Measurements from ENCODE around the gene ACOT6.

The ACOT6 gene

DNA sequence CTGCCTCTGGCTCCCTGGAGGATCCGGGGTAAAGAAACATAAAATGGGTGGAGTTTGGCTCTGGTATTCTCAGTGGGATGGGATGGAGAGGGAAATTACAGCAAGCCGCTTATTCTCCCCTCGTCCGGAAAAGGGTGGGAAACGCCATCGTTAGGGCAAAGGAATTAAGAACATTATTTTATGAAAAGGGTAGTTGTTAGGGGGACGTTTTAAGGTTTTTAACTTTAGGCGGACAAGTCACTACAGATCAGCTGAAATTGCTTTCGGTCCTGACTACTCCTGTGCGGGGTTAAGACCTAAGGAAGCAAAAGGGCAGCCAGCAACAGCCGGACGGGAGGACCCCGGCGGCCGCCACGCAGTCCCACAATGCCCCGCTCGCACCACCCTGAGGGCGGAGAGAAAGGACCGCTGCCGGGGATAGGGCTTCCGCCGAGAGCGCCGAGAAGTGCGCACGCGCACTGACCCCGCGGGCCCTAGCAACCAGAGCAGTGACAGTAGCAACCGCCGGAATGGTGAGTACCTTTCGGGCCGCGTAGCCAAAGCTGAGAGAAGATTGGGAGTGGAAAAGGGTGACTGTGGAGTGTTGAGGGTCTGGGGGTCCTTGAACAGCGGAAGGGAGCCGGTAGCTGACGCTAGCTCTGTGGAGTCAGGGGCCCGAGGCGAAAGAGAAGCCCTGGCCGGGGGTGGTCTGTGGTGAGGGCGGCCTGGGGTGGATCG, 32.4 kb downstream of the ACOT6 start, which contains the start of gene DNAL1 (continued):
- TF ChIP-seq, protein P1, sequence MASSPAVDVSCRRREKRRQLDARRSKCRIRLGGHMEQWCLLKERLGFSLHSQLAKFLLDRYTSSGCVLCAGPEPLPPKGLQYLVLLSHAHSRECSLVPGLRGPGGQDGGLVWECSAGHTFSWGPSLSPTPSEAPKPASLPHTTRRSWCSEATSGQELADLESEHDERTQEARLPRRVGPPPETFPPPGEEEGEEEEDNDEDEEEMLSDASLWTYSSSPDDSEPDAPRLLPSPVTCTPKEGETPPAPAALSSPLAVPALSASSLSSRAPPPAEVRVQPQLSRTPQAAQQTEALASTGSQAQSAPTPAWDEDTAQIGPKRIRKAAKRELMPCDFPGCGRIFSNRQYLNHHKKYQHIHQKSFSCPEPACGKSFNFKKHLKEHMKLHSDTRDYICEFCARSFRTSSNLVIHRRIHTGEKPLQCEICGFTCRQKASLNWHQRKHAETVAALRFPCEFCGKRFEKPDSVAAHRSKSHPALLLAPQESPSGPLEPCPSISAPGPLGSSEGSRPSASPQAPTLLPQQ (tag by site-specific recombination; IDR thresholded peaks at IDR 0.05), result peak; percentile 44; the same call in 1 of the 2 replicates
- TF ChIP-seq MEIS1 (CRISPR knock-in tag; IDR thresholded peaks at IDR 0.05; ENCODE audit: borderline replicate concordance) (no peak), GLIS1 (tag by site-specific recombination; IDR thresholded peaks at IDR 0.05) (peak; percentile 30; the same call in 1 of the 2 replicates), ZNF558 (tag by site-specific recombination; IDR thresholded peaks at IDR 0.05) (no peak), ZNF341 (tag by site-specific recombination; IDR thresholded peaks at IDR 0.05; ENCODE audit: low read depth) (peak; percentile 97), ZNF660 (tag by site-specific recombination; IDR thresholded peaks at IDR 0.05) (0 out of 2 replicates have a peak, but pooled peaks have one; percentile 45), ZSCAN16 (tag by site-specific recombination; IDR thresholded peaks at IDR 0.05) (no peak), SCRT2 (tag by site-specific recombination; IDR thresholded peaks at IDR 0.05) (peak; percentile 76), YY1 (tag by site-specific recombination; IDR thresholded peaks at IDR 0.05) (peak; percentile 32; the same call in 1 of the 2 replicates), SETDB1 (IDR thresholded peaks at IDR 0.05; ENCODE audit: insufficient read length, low read length) (no peak), ZBTB20 (tag by site-specific recombination; IDR thresholded peaks at IDR 0.05) (peak; percentile 49; the same call in 1 of the 2 replicates), ZNF76 (tag by site-specific recombination; IDR thresholded peaks at IDR 0.05; ENCODE audit: borderline replicate concordance, low read depth) (peak; percentile 80), PRDM1 (tag by site-specific recombination; IDR thresholded peaks at IDR 0.05) (no peak), ZNF169 (tag by site-specific recombination; IDR thresholded peaks at IDR 0.05) (no peak), ZSCAN30 (tag by site-specific recombination; IDR thresholded peaks at IDR 0.05) (peak; percentile 29; the same call in 1 of the 2 replicates), WT1 (tag by site-specific recombination; IDR thresholded peaks at IDR 0.05) (no peak), ZNF394 (tag by site-specific recombination; IDR thresholded peaks at IDR 0.05; ENCODE audit: borderline replicate concordance) (peak; percentile 37; the same call in 1 of the 2 replicates), KLF8 (tag by site-specific recombination; IDR thresholded peaks at IDR 0.05) (peak; percentile 59; the same call in 1 of the 2 replicates), GLIS2 (tag by site-specific recombination; IDR thresholded peaks at IDR 0.05) (0 out of 2 replicates have a peak, but pooled peaks have one; percentile 14), YY2 (tag by site-specific recombination; IDR thresholded peaks at IDR 0.05) (peak; percentile 11; the same call in 1 of the 2 replicates), ZNF561 (tag by site-specific recombination; IDR thresholded peaks at IDR 0.05; ENCODE audit: borderline replicate concordance) (peak; percentile 45; the same call in 1 of the 2 replicates), ZBTB17 (tag by site-specific recombination; IDR thresholded peaks at IDR 0.05) (peak; percentile 91), OSR2 (tag by site-specific recombination; IDR thresholded peaks at IDR 0.05) (0 out of 2 replicates have a peak, but pooled peaks have one; percentile 6), ZNF501 (tag by site-specific recombination; IDR thresholded peaks at IDR 0.05) (0 out of 2 replicates have a peak, but pooled peaks have one; percentile 26), ZBTB7A (tag by site-specific recombination; IDR thresholded peaks at IDR 0.05; ENCODE audit: low read depth) (no peak), ZNF335 (tag by site-specific recombination; conservative IDR thresholded peaks at IDR 0.05) (peak; percentile 94), ZEB2 (tag by site-specific recombination; IDR thresholded peaks at IDR 0.05) (peak; percentile 38; the same call in 1 of the 2 replicates)
- TF ChIP-seq, protein P2, sequence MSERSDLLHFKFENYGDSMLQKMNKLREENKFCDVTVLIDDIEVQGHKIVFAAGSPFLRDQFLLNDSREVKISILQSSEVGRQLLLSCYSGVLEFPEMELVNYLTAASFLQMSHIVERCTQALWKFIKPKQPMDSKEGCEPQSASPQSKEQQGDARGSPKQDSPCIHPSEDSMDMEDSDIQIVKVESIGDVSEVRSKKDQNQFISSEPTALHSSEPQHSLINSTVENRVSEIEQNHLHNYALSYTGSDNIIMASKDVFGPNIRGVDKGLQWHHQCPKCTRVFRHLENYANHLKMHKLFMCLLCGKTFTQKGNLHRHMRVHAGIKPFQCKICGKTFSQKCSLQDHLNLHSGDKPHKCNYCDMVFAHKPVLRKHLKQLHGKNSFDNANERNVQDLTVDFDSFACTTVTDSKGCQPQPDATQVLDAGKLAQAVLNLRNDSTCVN (tag by site-specific recombination; optimal IDR thresholded peaks at IDR 0.05), result peak; percentile 34
- TF ChIP-seq, protein P3, sequence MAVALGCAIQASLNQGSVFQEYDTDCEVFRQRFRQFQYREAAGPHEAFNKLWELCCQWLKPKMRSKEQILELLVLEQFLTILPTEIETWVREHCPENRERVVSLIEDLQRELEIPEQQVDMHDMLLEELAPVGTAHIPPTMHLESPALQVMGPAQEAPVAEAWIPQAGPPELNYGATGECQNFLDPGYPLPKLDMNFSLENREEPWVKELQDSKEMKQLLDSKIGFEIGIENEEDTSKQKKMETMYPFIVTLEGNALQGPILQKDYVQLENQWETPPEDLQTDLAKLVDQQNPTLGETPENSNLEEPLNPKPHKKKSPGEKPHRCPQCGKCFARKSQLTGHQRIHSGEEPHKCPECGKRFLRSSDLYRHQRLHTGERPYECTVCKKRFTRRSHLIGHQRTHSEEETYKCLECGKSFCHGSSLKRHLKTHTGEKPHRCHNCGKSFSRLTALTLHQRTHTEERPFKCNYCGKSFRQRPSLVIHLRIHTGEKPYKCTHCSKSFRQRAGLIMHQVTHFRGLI (tag by site-specific recombination; IDR thresholded peaks at IDR 0.05), result peak; percentile 92
- TF ChIP-seq, protein P4, sequence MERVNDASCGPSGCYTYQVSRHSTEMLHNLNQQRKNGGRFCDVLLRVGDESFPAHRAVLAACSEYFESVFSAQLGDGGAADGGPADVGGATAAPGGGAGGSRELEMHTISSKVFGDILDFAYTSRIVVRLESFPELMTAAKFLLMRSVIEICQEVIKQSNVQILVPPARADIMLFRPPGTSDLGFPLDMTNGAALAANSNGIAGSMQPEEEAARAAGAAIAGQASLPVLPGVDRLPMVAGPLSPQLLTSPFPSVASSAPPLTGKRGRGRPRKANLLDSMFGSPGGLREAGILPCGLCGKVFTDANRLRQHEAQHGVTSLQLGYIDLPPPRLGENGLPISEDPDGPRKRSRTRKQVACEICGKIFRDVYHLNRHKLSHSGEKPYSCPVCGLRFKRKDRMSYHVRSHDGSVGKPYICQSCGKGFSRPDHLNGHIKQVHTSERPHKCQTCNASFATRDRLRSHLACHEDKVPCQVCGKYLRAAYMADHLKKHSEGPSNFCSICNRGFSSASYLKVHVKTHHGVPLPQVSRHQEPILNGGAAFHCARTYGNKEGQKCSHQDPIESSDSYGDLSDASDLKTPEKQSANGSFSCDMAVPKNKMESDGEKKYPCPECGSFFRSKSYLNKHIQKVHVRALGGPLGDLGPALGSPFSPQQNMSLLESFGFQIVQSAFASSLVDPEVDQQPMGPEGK (tag by site-specific recombination; IDR thresholded peaks at IDR 0.05), result 0 out of 2 replicates have a peak, but pooled peaks have one; percentile 58
